GM23338 (cell line): Measurements from ENCODE around the gene GIPC1. TPM values are rescaled to one million over a fixed set of nuclear protein-coding genes. Genes with fewer than 3 reads are reported as not detected.

Experiments
- CREB1 ChIP-seq: fragments of 250-450 bp; sonication (Bioruptor Pico); IDR thresholded peaks from 2 replicates; pipeline ENCODE4 v1.5.0; 2020; ENCODE audit warnings: low read depth, mild to moderate bottlenecking, moderate library complexity
- EZH2 ChIP-seq: fragments of 200-600 bp; sonication (generic); IDR thresholded peaks from one replicate; pipeline ENCODE4 v1.8.0; 2017; ENCODE audit warnings: antibody characterized with exemption, mild to moderate bottlenecking, low read depth; ENCODE audit not compliant: unreplicated experiment
- EZH2phosphoT487 ChIP-seq: fragments of 200-600 bp; sonication (generic); IDR thresholded peaks from one replicate; pipeline ENCODE4 v1.8.1; 2018; ENCODE audit warnings: antibody characterized with exemption; ENCODE audit not compliant: unreplicated experiment
- JUNB ChIP-seq: IDR thresholded peaks from one replicate; pipeline ENCODE4 v1.6.1; 2016; ENCODE audit warnings: antibody characterized with exemption; ENCODE audit not compliant: unreplicated experiment
- NANOG ChIP-seq: IDR thresholded peaks from 2 replicates; pipeline ENCODE4 v1.6.1; 2016; ENCODE audit warnings: antibody characterized with exemption, borderline replicate concordance
- POLR2AphosphoS5 ChIP-seq: IDR thresholded peaks from 2 replicates; pipeline ENCODE4 v1.6.1; 2016; ENCODE audit warnings: antibody characterized with exemption, low read depth
- ZNF331 ChIP-seq: fragments of 250-450 bp; sonication (Bioruptor Pico); IDR thresholded peaks from 2 replicates; pipeline ENCODE4 v1.5.0; 2020; ENCODE audit warnings: low read depth, mild to moderate bottlenecking, moderate library complexity
- microRNA counts: library from miRNA; unstranded; fragments of <30 nt; microRNA quantifications from one replicate; lab custom pipeline; 2017
- microRNA-seq: library from miRNA; unstranded; fragments of <30 nt; microRNA quantifications from one replicate; pipeline ENCODE4, GENCODE V29; 2017
- polyA plus RNA-seq: library from polyadenylated mRNA; unstranded; fragments of >200 nt; fragmentation: Nextera tagmentation; extraction: Ambion mirVana; gene quantifications from 2 replicates; pipeline ENCODE4 v1.2.1, GENCODE V29; 2016
- small RNA-seq: library from RNA; depleted of rRNA; stranded (forward); fragments of <200 nt; gene quantifications from one replicate; pipeline ENCODE3, GENCODE V24; 2014; ENCODE audit warnings: low replicate concordance
- total RNA-seq: library from RNA; depleted of rRNA; stranded (reverse); fragments of >200 nt; shearing (Covaris generic); gene quantifications from 2 replicates; pipeline ENCODE4 v1.2.3, GENCODE V29; 2014; rRNA removed
- TF ChIP-seq, protein P1 (sequence below), 2 experiments: fragments of 200-600 bp in 1 of 2; sonication (generic) in 1 of 2; conservative IDR thresholded peaks; 2 replicates each; pipeline versions ENCODE4 v1.5.1 to v1.6.1; 2016 to 2017; ENCODE audit warnings: antibody characterized with exemption in 2 of 2, low read depth in 2 of 2, mild to moderate bottlenecking in 2 of 2, moderate library complexity in 1 of 2
- TF ChIP-seq, protein P2 (sequence below): IDR thresholded peaks from one replicate; pipeline ENCODE4 v1.6.1; 2018; ENCODE audit warnings: antibody characterized with exemption; ENCODE audit not compliant: unreplicated experiment

Gene GIPC1
- total and polyA plus RNA-seq, 2 experiments from 2014 or later: 51.6 to 106 TPM

DNA sequence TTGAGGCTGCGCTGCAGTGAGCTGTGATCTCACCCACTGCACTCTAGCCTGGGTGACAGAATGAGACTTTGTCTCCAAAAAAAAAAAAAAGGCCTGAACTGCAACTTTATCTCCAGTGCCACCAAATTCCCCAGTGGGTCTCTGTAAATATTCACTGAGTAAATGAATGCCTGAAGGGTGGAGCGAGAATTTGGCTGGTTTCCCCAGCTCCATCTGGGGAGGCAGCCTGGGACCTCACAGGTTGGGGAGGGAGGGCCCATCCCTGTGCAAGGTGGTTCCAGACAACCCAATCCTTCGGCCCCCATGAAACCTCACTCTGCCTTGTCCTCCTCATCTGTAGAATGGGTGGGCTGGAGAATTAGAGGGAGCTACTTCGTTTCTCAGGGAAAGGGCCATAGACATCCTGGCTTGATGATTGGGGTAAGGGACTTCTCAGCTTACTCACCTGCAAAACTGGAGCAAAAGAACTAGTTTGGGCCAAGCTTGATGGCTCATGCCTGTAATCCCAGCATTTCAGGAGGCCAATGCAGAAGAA, 67.0 kb downstream of the GIPC1 start (continued):
- no peak for TF ChIP-seq ZNF331 (CRISPR knock-in tag)
- no peak for TF ChIP-seq CREB1 (CRISPR knock-in tag)
- no peak for TF ChIP-seq EZH2phosphoT487
- TF ChIP-seq NANOG: no peak
- TF ChIP-seq, protein P1, sequence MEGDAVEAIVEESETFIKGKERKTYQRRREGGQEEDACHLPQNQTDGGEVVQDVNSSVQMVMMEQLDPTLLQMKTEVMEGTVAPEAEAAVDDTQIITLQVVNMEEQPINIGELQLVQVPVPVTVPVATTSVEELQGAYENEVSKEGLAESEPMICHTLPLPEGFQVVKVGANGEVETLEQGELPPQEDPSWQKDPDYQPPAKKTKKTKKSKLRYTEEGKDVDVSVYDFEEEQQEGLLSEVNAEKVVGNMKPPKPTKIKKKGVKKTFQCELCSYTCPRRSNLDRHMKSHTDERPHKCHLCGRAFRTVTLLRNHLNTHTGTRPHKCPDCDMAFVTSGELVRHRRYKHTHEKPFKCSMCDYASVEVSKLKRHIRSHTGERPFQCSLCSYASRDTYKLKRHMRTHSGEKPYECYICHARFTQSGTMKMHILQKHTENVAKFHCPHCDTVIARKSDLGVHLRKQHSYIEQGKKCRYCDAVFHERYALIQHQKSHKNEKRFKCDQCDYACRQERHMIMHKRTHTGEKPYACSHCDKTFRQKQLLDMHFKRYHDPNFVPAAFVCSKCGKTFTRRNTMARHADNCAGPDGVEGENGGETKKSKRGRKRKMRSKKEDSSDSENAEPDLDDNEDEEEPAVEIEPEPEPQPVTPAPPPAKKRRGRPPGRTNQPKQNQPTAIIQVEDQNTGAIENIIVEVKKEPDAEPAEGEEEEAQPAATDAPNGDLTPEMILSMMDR (conservative IDR thresholded peaks at IDR 0.05; ENCODE audit: low read depth in 2 of 2): no peak
- no peak for TF ChIP-seq EZH2
- no peak for TF ChIP-seq JUNB
- TF ChIP-seq, protein P2, sequence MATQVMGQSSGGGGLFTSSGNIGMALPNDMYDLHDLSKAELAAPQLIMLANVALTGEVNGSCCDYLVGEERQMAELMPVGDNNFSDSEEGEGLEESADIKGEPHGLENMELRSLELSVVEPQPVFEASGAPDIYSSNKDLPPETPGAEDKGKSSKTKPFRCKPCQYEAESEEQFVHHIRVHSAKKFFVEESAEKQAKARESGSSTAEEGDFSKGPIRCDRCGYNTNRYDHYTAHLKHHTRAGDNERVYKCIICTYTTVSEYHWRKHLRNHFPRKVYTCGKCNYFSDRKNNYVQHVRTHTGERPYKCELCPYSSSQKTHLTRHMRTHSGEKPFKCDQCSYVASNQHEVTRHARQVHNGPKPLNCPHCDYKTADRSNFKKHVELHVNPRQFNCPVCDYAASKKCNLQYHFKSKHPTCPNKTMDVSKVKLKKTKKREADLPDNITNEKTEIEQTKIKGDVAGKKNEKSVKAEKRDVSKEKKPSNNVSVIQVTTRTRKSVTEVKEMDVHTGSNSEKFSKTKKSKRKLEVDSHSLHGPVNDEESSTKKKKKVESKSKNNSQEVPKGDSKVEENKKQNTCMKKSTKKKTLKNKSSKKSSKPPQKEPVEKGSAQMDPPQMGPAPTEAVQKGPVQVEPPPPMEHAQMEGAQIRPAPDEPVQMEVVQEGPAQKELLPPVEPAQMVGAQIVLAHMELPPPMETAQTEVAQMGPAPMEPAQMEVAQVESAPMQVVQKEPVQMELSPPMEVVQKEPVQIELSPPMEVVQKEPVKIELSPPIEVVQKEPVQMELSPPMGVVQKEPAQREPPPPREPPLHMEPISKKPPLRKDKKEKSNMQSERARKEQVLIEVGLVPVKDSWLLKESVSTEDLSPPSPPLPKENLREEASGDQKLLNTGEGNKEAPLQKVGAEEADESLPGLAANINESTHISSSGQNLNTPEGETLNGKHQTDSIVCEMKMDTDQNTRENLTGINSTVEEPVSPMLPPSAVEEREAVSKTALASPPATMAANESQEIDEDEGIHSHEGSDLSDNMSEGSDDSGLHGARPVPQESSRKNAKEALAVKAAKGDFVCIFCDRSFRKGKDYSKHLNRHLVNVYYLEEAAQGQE: no peak
- TF ChIP-seq POLR2AphosphoS5: no peak

MicroRNA genes within 50 kb of the gene (microRNA counts, 767-probe panel; counts per million panel counts)
- microRNA hsa-miR-639 (lab: Ali Mortazavi, UCI): not detected

Small RNA genes lying within 50 kb of the gene (microRNA-seq; reads per million reads assigned to microRNA genes)
- not detected for gene MIR639

Small RNA genes lying within 50 kb of the gene (small RNA-seq; reads per million reads assigned to genes)
- gene SNRPGP15: not detected

Other genes starting within 250 kb of the GIPC1 start
- 1.5 and 5.5 TPM in 2 replicates for gene ADGRE5, start 114.7 kb downstream of the GIPC1 start, total RNA-seq
- 1.4 and 2.1 TPM in 2 replicates for gene ADGRE5, start 114.7 kb downstream of the GIPC1 start, polyA plus RNA-seq
- 156 and 196 TPM in 2 replicates for gene DDX39A, start 76.8 kb downstream of the GIPC1 start, total RNA-seq
- 185 and 195 TPM in 2 replicates for gene DDX39A, start 76.8 kb downstream of the GIPC1 start, polyA plus RNA-seq
- 147 and 201 TPM in 2 replicates for gene PKN1, start 62.8 kb downstream of the GIPC1 start, total RNA-seq
- 86.8 and 106 TPM in 2 replicates for gene PKN1, start 62.8 kb downstream of the GIPC1 start, polyA plus RNA-seq
- 1.2 TPM in 1 of 2 replicates, not detected in the other for gene PTGER1, start 20.8 kb downstream of the GIPC1 start, total RNA-seq
- gene PTGER1, start 20.8 kb downstream of the GIPC1 start, polyA plus RNA-seq: 0.56 and 0.57 TPM in 2 replicates
- 53.3 TPM in 2 replicates for gene DNAJB1, start 22.3 kb upstream of the GIPC1 start, total RNA-seq
- gene DNAJB1, start 22.3 kb upstream of the GIPC1 start, polyA plus RNA-seq: 43.2 and 44.0 TPM in 2 replicates
- gene TECR, start 33.5 kb upstream of the GIPC1 start, total RNA-seq: 104 and 107 TPM in 2 replicates
- gene TECR, start 33.5 kb upstream of the GIPC1 start, polyA plus RNA-seq: 268 and 277 TPM in 2 replicates
- 289 and 398 TPM in 2 replicates for gene NDUFB7, start 75.9 kb upstream of the GIPC1 start, total RNA-seq
- 463 and 501 TPM in 2 replicates for gene NDUFB7, start 75.9 kb upstream of the GIPC1 start, polyA plus RNA-seq
- 0.17 TPM in 1 of 2 replicates, not detected in the other for gene CLEC17A, start 87.0 kb upstream of the GIPC1 start, total RNA-seq
- 0.21 TPM in 1 of 2 replicates, not detected in the other for gene CLEC17A, start 87.0 kb upstream of the GIPC1 start, polyA plus RNA-seq
- gene ADGRE3, start 178.7 kb upstream of the GIPC1 start, total RNA-seq: not detected in 2 replicates
- gene ADGRE3, start 178.7 kb upstream of the GIPC1 start, polyA plus RNA-seq: not detected in 2 replicates
- 9.1 and 21.6 TPM in 2 replicates for gene ZNF333, start 193.9 kb upstream of the GIPC1 start, total RNA-seq
- 4.3 and 7.2 TPM in 2 replicates for gene ZNF333, start 193.9 kb upstream of the GIPC1 start, polyA plus RNA-seq